GDM1 (cell line): Measurements from ENCODE around the gene EIF6.
A peak's percentile ranks its signal among the peaks of the same experiment; 100 is the strongest.
"Not testable (repeated sequence)": the region's sequence is repeated elsewhere in the genome, so short reads cannot be mapped to it uniquely, and the experiment has no call there.

Experiments
- DNase-seq: peaks from one replicate; lab custom pipeline; 2025; lab: John Stamatoyannopoulos, UW

The EIF6 gene

DNA sequence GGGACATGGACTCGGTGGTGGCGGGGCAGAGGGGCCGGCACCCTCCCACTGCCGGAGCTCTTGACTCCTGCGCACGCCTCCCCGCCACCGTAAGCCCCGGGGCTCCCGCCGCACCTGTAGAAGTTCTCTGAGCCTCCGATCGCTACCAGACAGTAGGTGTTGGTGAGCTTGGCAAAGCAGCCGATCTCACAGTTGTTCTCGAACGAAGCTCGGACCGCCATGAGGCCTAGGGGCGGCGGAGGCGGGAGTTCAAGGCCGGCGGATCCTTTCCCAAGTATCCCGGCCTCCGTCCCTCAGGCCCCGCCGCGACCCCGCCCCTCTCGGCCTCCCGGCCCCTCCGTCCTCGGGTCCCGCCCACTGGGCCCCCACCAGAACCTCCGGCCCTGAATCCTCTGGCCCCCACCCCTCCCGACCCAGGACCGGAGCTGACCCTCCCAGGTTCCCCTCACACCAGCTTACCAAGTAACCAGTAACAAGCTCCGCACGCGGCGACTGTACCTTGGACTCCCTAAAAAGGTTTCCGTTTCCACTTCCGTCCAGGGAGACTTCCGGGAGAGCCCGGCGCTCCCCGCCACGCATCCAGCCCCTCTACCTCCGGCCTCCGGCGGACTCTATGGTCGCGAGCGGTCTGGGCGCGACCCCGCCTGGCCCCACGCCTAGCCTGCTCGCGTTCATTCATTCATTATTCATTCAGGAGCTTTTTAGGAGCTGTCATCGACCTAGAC, at the start of gene EIF6:
Gene EIF6, minus strand, starts transcription at position 506 of the 725 bp plus-strand sequence. Its CDS starts 285 bp downstream, at position 221.
- peak; percentile 69 for DNase-seq

- DNase-seq, result no peak
Measured at GRCh38 chr20:35333606-35334005, 49.0 kb upstream of the EIF6 start.

DNA sequence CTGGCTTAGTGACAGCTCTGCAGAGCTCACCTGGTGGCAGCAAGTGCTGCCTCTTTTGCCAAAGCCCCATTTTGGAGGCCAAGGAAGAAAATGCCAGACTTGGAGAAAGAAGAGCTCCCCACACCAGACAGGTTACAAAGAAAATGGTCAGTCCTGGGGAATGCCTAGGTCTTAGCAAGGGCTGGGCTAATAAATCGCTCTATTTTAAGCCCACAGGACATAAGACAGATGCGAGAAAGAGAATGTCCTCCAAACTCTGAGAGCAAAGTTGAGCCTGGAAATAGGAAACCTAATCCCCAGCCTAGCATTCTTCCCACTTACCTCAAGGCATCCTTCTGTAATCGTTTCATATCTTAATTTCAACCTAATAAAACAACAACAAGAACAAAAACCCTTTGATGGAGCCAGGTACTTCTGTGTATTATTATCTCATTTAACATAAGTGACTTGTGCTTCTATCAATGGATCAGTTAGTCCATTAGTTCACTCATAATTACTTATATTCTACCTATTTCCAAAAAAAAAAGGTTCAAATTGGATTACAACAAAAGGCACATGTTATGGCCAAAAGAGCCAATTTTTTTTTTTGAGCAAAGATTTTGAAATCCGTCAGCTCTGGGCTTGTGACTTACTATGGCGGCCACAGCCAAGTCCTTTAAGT, 48.1 kb upstream of the EIF6 start:
- no peak for DNase-seq

- no peak for DNase-seq
Measured at GRCh38 chr20:35329435-35330139, 45.0 kb upstream of the EIF6 start.

DNA sequence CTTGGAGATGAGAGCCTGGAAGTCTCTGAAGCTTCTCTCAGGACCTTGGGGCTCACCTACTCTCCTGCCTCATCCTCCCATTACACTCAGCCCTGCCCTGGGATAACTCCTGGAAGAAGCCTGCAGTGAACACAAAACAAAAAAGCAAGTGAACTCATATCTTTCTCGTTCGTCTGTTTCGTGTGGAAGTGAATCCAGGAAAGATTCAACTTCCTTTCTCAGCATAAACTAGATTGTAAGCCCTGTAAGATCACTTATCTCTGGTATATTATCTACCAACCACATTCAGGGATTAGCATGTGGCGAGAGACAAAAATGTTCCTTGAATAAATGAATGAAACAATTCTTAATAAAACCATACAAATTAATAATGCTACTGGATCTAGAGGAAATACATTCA, 44.1 kb upstream of the EIF6 start:
- no peak for DNase-seq

GRCh38 chr20:35328095-35328685, 43.6 kb upstream of the EIF6 start:
- DNase-seq, result no peak

GRCh38 chr20:35327074-35327976, 42.8 kb upstream of the EIF6 start:
- no peak for DNase-seq

GRCh38 chr20:35326740-35327073, 42.1 kb upstream of the EIF6 start:
- no peak for DNase-seq

DNA sequence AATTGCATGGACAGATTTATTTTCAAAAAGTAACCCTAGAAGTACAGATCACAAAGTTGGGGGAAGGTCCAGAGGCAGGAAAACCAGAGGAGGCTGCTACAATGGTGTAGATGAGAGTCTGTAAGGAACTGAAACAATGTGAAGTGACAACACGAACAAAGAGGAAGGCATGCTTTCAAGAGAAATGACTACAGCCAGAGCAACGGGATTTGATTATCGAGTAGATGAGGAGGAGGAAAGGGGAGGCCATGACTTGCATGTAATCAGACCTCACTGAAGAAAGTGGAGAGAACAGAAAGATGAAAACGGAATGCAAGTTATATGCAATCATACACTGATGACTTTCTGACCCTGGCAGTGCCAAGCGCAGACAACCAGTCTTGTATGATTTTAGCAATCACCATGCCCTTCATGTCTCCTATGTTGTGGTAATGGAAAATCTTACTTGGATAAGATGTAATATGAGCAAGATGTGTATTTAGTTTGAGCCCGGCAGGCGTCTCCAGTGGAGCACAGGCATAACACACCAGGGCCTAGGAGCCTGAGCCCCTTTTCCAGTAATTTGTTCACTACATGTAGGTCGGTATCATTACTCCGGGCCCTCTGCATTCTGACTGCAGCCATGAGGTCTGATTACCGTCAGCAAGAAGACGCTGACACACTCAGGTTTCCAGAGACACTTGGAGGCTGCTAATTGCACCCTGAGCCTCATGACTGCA, 41.6 kb upstream of the EIF6 start:
- DNase-seq, result no peak

DNA sequence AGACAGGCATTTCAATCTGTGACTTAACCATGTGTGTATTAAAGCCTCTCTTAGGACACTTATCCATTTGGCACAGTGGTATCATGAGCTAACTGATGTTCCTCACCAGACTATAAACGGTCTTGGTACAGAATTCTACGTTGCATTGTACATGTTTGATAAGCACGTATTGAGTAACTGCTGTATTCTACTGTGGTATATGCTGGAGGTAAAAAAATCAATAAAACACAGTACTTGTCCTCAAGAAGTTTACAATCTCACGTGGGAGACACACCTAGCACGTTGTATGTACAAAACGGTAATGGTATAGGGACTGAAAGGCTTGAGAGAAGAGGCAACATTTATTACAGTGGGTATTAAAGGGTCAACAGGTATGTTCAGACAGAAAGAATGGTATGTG, 40.8 kb upstream of the EIF6 start:
- DNase-seq, result no peak

- DNase-seq, result no peak
Measured at GRCh38 chr20:35320396-35321126, 36.0 kb upstream of the EIF6 start.

DNA sequence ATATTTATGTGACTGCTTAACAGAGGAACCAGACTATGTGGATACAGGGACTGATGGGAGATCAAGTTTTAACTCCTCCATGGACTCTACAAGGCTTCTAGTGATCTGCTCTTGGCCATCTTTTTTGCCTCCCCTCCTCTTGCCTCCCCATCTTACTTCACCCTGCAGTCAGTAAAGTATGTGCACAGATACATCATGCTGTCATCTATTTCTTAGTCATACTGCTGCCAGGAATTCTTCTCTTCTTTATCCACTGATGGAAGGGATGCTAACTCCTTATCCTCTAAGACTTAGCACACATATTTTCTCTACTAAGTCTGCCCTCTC, 35.3 kb upstream of the EIF6 start:
- no peak for DNase-seq

- DNase-seq, result no peak
Measured at GRCh38 chr20:35319192-35319870, 34.8 kb upstream of the EIF6 start.

DNA sequence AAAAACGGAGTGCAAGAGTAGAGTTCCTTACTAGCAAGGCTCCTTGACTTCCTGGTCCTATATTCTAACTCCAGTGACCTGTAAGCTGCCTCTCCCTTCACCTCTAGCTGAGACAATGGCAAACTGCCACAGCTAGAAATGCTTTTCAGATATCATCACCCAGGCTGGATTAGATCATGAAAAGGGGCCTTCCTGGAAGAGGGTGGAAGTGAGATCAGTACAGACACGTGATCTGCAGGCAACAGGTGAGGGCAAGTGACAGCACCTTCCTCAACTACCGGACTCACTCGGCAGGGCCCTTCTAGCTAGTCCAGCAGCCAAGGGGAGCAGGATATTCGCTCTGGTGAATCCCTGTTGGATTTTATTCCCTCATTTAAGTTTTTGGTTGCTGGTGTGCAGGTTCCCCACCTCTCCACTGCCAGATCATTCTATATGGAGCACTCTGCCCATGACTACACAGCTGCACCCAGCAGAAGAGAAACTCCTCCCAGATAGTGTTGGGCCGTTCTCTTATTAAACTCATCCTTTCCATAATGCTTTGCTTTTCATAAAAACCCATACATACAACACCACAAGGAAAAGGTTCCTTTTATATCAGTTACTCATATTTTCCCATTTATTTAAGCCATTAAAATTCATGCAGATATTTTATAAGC, 34.1 kb upstream of the EIF6 start:
- DNase-seq, result no peak

- no peak for DNase-seq
Measured at GRCh38 chr20:35317416-35318210, 33.0 kb upstream of the EIF6 start.

- DNase-seq, result no peak
Measured at GRCh38 chr20:35316086-35316485, 31.5 kb upstream of the EIF6 start.

DNA sequence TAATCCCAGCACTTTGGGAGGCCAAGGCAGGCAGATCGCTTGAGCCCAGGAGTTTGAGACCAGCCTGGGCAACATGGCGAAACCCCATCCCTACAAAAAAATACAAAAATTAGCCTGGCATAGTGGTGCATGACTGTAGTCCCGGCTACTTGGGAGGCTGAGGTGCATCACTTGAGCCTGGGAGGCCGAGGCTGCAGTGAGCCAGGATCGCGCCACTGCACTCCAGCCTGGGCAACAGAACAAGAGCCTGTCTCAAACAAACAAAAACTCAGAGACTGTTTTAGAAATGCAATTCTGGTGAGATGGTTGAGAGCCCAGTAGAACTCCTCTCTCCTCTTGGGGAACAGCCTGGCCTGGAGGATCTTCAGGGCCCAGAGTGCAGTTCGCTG, 31.1 kb upstream of the EIF6 start:
- not testable (repeated sequence) for DNase-seq

DNA sequence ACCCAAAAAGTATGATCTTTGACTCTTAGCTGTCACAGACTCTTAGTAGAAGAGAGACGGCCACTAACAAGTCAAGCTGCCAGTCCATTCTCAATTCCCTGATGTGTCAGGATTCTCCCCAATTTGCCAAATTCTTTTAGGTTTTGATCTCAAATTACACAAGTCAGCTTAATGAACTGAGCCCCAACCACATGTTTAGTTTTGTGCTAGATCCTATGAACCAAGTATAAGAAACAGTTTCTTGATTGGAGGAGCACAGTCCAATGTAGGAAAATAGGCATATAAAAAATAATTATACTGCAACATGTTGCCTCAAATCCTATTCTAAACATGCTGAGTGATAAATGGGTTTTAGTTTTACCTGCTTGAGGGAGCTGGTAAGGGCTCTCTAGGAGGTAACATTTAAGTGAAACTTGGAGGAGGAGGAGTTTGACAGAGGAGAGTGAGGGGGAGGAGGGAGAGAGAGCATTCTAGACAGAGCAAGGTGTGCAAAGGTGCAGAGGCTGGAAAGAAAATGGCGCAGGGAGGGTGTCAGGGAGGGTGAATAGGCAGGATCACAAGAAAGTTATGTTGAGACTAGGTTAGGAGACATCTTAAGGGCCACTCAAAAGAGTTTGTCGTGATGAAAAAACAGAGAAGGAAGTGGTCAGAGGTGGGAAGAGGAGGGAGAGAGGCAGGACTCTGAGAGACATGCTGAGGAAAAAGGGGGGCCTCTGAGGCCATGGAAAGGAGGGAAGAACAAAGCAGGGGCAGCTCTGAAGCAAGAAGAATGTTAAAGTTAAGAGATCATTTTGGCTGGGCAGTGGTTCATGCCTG, 30.5 kb upstream of the EIF6 start:
- peak; percentile 34 for DNase-seq
